Hepatocyte (in vitro differentiated cells): ENCODE results near the gene E2F1. TPM values are rescaled to one million over a fixed set of nuclear protein-coding genes. Genes with fewer than 3 reads are reported as not detected.

Experiments used
- DNase-seq: peaks from one replicate; pipeline ENCODE4 v3.0.0-alpha.2; 2016; ENCODE audit warnings: low spot score
- H2AFZ ChIP-seq: fragments of 200-600 bp; sonication (generic); 2 replicates; pipeline ENCODE4 v1.6.0; 2016; ENCODE audit warnings: antibody characterized with exemption, mild to moderate bottlenecking
- H3K27ac ChIP-seq: fragments of 200-600 bp; sonication (generic); 2 replicates; pipeline ENCODE4 v1.5.1; 2016; ENCODE audit warnings: mild to moderate bottlenecking
- H3K27me3 ChIP-seq: fragments of 200-600 bp; sonication (generic); 2 replicates; pipeline ENCODE4 v1.6.1; 2016
- H3K36me3 ChIP-seq: fragments of 200-600 bp; sonication (generic); replicated peaks from 2 replicates; pipeline ENCODE4 v1.5.1; 2016; ENCODE audit warnings: low read depth; ENCODE audit not compliant: insufficient read depth
- H3K4me1 ChIP-seq: fragments of 200-600 bp; sonication (generic); 2 replicates; pipeline ENCODE4 v1.5.1; 2016; ENCODE audit warnings: mild to moderate bottlenecking, moderate library complexity; ENCODE audit not compliant: insufficient read depth
- H3K4me2 ChIP-seq: fragments of 200-600 bp; sonication (generic); 2 replicates; pipeline ENCODE4 v1.6.0; 2016
- H3K4me3 ChIP-seq: fragments of 200-600 bp; sonication (generic); 2 replicates; pipeline ENCODE4 v1.5.1; 2016; ENCODE audit warnings: mild to moderate bottlenecking
- H3K79me2 ChIP-seq: fragments of 200-600 bp; sonication (generic); 2 replicates; pipeline ENCODE4 v1.6.0; 2017; ENCODE audit warnings: mild to moderate bottlenecking
- H3K9me2 ChIP-seq: fragments of 200-600 bp; sonication (generic); replicated peaks from 2 replicates; pipeline ENCODE4 v1.6.0; 2017; ENCODE audit warnings: mild to moderate bottlenecking; ENCODE audit not compliant: insufficient read depth
- H3K9me3 ChIP-seq: fragments of 200-600 bp; sonication (generic); 2 replicates; pipeline ENCODE4 v1.5.1; 2016; ENCODE audit warnings: low read depth, mild to moderate bottlenecking
- H4K20me1 ChIP-seq: fragments of 200-600 bp; sonication (generic); 2 replicates; pipeline ENCODE4 v1.6.0; 2016; ENCODE audit warnings: mild to moderate bottlenecking; ENCODE audit not compliant: insufficient read depth, poor library complexity, severe bottlenecking
- CTCF ChIP-seq: fragments of 200-600 bp; sonication (generic); IDR thresholded peaks from 2 replicates; pipeline ENCODE4 v1.5.1; 2016; ENCODE audit warnings: antibody characterized with exemption, mild to moderate bottlenecking; ENCODE audit not compliant: poor library complexity
- EZH2 ChIP-seq: fragments of 200-600 bp; sonication (generic); IDR thresholded peaks from 2 replicates; pipeline ENCODE4 v1.6.1; 2016; ENCODE audit warnings: antibody characterized with exemption, mild to moderate bottlenecking, borderline replicate concordance
- EZH2phosphoT487 ChIP-seq: fragments of 200-600 bp; sonication (generic); IDR thresholded peaks from one replicate; pipeline ENCODE4 v1.6.1; 2018; ENCODE audit warnings: antibody characterized with exemption, mild to moderate bottlenecking, low read depth, moderate library complexity; ENCODE audit not compliant: unreplicated experiment, severe bottlenecking
- WGBS: methylation state at CpG from one replicate; pipeline ENCODE4 v1.1.6; 2016; ENCODE audit warnings: low lambda C conversion rate; ENCODE audit errors: missing lambda C conversion rate; 5-methylcytosine and 5-hydroxymethylcytosine counted together
- polyA plus RNA-seq: library from polyadenylated mRNA; unstranded; fragments of >200 nt; fragmentation: Nextera tagmentation; extraction: Ambion mirVana; gene quantifications from 2 replicates; pipeline ENCODE4 v1.2.1, GENCODE V29; 2016
- total RNA-seq: library from RNA; depleted of rRNA; stranded (reverse); fragments of >200 nt; gene quantifications from 2 replicates; pipeline ENCODE4 v1.2.3, GENCODE V29; 2014

E2F1 gene
- total and polyA plus RNA-seq, 2 experiments from 2014 or later: 9.1 to 11.8 TPM

GRCh38 chr20:33657704-33658095 lies 28.5 kb downstream of the E2F1 start:
- DNase-seq: no peak
- Histone ChIP-seq H3K4me1 (peaks cover 27% of the 10 kb centered on the region), H3K79me2 (peaks cover 10% of the 10 kb centered on the region), H3K27me3 (no peaks in the 10 kb centered on the region), H3K36me3 (no peaks in the 10 kb centered on the region), H3K9me2 (no peaks in the 10 kb centered on the region), H3K4me3 (no peak overlapping the region), H3K9me3 (no peaks in the 10 kb centered on the region), H3K4me2 (no peak overlapping the region), H3K27ac (no peak overlapping the region), H4K20me1 (no peaks in the 10 kb centered on the region), H2AFZ (no peak overlapping the region)
- 92% methylated on average over 12 of the region's 12 CpGs for whole genome bisulfite sequencing
- TF ChIP-seq EZH2phosphoT487 (no peak), EZH2 (no peak), CTCF (no peak)

GRCh38 chr20:33656783-33657703 lies 29.1 kb downstream of the E2F1 start:
- no peaks in the 10 kb centered on the region for H4K20me1 ChIP-seq
- 96% methylated on average over 17 of the region's 17 CpGs for WGBS
- no peak overlapping the region for H3K4me2 ChIP-seq
- peaks cover 6% of the 10 kb centered on the region for H3K79me2 ChIP-seq
- H3K4me3 ChIP-seq: no peak overlapping the region
- no peak overlapping the region for H2AFZ ChIP-seq
- peaks cover 26% of the 10 kb centered on the region for H3K4me1 ChIP-seq
- no peaks in the 10 kb centered on the region for H3K9me3 ChIP-seq
- H3K36me3 ChIP-seq: no peaks in the 10 kb centered on the region
- no peak overlapping the region for H3K27ac ChIP-seq
- no peak for TF ChIP-seq EZH2
- DNase-seq: no peak
- no peaks in the 10 kb centered on the region for H3K27me3 ChIP-seq
- no peaks in the 10 kb centered on the region for H3K9me2 ChIP-seq

GRCh38 chr20:33656010-33656782 lies 30.0 kb downstream of the E2F1 start:
- H3K36me3 ChIP-seq: no peaks in the 10 kb centered on the region

More at GRCh38 chr20:33656010-33656782, 30.0 kb downstream of the E2F1 start:
- no peak overlapping the region for H3K27ac ChIP-seq
- no peaks in the 10 kb centered on the region for H3K9me3 ChIP-seq
- no peak overlapping the region for H2AFZ ChIP-seq
- H3K4me3 ChIP-seq: no peak overlapping the region
- H3K9me2 ChIP-seq: no peaks in the 10 kb centered on the region
- no peaks in the 10 kb centered on the region for H4K20me1 ChIP-seq
- no peaks in the 10 kb centered on the region for H3K27me3 ChIP-seq
- H3K4me2 ChIP-seq: no peak overlapping the region
- peaks cover 26% of the 10 kb centered on the region for H3K4me1 ChIP-seq
- over 99% methylated on average over 10 of the region's 10 CpGs for WGBS
- TF ChIP-seq EZH2: no peak
- no peak for TF ChIP-seq EZH2phosphoT487
- TF ChIP-seq CTCF: no peak
- no peaks in the 10 kb centered on the region for H3K79me2 ChIP-seq
- no peak for DNase-seq
